ENCODE results near the gene EPB42. TPM values are rescaled to one million over a fixed set of nuclear protein-coding genes. Genes with fewer than 3 reads are reported as not detected.

Gene EPB42
- total RNA-seq, 1 experiment from 2014 or later: not detected

GRCh38 chr15:43218908-43219706, 1.7 kb downstream of the EPB42 start:
- Histone ChIP-seq H2AFZ (ENCODE audit: low read length) (no peak overlapping the region), H3K36me3 (ENCODE audit: low read depth, low read length) (no peaks in the 10 kb centered on the region), H3K27me3 (ENCODE audit: low read length) (no peaks in the 10 kb centered on the region), H3K4me3 (ENCODE audit: low read length) (no peak overlapping the region), H3K4me1 (ENCODE audit: insufficient read depth, low read length) (peaks cover 6% of the 10 kb centered on the region; the same call in 1 of the 2 replicates), H3K9ac (ENCODE audit: low read length) (no peak overlapping the region), H3K27ac (ENCODE audit: low read length) (no peak overlapping the region), H3K9me2 (replicated peaks; ENCODE audit: low read length) (no peaks in the 10 kb centered on the region), H4K20me1 (ENCODE audit: low read length) (no peaks in the 10 kb centered on the region), H3K79me2 (ENCODE audit: low read length) (no peaks in the 10 kb centered on the region), H3K9me3 (ENCODE audit: low read length) (no peaks in the 10 kb centered on the region), H3K4me2 (ENCODE audit: low read length) (no peak overlapping the region), H3F3A (ENCODE audit: low read length, unreplicated experiment) (no peaks in the 10 kb centered on the region)
- intact Hi-C loops (cut with micrococcal nuclease): no loop called here
- ATAC-seq (no peak), DNase-seq (peak; percentile 13)
- TF ChIP-seq EZH2phosphoT487 (IDR thresholded peaks at IDR 0.05; ENCODE audit: borderline replicate concordance, low read length): no peak
- TF ChIP-seq, protein P1, sequence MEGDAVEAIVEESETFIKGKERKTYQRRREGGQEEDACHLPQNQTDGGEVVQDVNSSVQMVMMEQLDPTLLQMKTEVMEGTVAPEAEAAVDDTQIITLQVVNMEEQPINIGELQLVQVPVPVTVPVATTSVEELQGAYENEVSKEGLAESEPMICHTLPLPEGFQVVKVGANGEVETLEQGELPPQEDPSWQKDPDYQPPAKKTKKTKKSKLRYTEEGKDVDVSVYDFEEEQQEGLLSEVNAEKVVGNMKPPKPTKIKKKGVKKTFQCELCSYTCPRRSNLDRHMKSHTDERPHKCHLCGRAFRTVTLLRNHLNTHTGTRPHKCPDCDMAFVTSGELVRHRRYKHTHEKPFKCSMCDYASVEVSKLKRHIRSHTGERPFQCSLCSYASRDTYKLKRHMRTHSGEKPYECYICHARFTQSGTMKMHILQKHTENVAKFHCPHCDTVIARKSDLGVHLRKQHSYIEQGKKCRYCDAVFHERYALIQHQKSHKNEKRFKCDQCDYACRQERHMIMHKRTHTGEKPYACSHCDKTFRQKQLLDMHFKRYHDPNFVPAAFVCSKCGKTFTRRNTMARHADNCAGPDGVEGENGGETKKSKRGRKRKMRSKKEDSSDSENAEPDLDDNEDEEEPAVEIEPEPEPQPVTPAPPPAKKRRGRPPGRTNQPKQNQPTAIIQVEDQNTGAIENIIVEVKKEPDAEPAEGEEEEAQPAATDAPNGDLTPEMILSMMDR (conservative IDR thresholded peaks at IDR 0.05; ENCODE audit: low read depth, low read length): peak; percentile 41; the same call in 1 of the 2 replicates
- no peak for TF ChIP-seq EZH2 (IDR thresholded peaks at IDR 0.05; ENCODE audit: low read length, unreplicated experiment)
- BruUV-seq (replicated peaks): no TSS peak
- POLR2A ChIA-PET (ENCODE audit: unreplicated experiment): interaction anchor here (0.5 kb wide), 1 partner anchor 1205 kb away, joined by 4 read pairs; no protein-coding TSS in a partner anchor
- CTCF ChIA-PET: interaction anchor here (1.0 kb wide), 1 partner anchor 15 kb away, joined by 5 read pairs; no protein-coding TSS in a partner anchor

- H3K79me2 ChIP-seq (ENCODE audit: low read length): no peaks in the 10 kb centered on the region
- intact Hi-C loops (cut with micrococcal nuclease): no loop called here
- H3F3A ChIP-seq (ENCODE audit: low read length, unreplicated experiment): no peaks in the 10 kb centered on the region
- CTCF ChIA-PET: interaction anchor here (0.6 to 1.0 kb wide), 2 partner anchors 160 to 510 kb away, joined by 3 read pairs; no protein-coding TSS in a partner anchor
- no peaks in the 10 kb centered on the region for H3K36me3 ChIP-seq (ENCODE audit: low read depth, low read length)
- ATAC-seq (peak; percentile 94), DNase-seq (peak; percentile 83)
- no TSS peak for BruUV-seq (replicated peaks)
- H3K9ac ChIP-seq (ENCODE audit: low read length): no peak overlapping the region
- 0 out of 2 replicates have a peak overlapping the region, but pooled peaks have one; percentile 17 for H2AFZ ChIP-seq (ENCODE audit: low read length)
- no peaks in the 10 kb centered on the region for H3K9me2 ChIP-seq (replicated peaks; ENCODE audit: low read length)
- H3K4me3 ChIP-seq (ENCODE audit: low read length): no peak overlapping the region
- TF ChIP-seq EZH2phosphoT487 (IDR thresholded peaks at IDR 0.05; ENCODE audit: borderline replicate concordance, low read length) (no peak), EZH2 (IDR thresholded peaks at IDR 0.05; ENCODE audit: low read length, unreplicated experiment) (no peak)
- TF ChIP-seq, protein P1 (conservative IDR thresholded peaks at IDR 0.05; ENCODE audit: low read depth, low read length): no peak
- H3K4me1 ChIP-seq (ENCODE audit: insufficient read depth, low read length): peaks cover 6% of the 10 kb centered on the region; the same call in 1 of the 2 replicates
- H3K27ac ChIP-seq (ENCODE audit: low read length): no peak overlapping the region
- H3K27me3 ChIP-seq (ENCODE audit: low read length): no peaks in the 10 kb centered on the region
- H3K9me3 ChIP-seq (ENCODE audit: low read length): no peaks in the 10 kb centered on the region
- POLR2A ChIA-PET (ENCODE audit: unreplicated experiment): no interaction called here
- H3K4me2 ChIP-seq (ENCODE audit: low read length): no peak overlapping the region
- no peaks in the 10 kb centered on the region for H4K20me1 ChIP-seq (ENCODE audit: low read length)
Observed at GRCh38 chr15:43215961-43216360, 4.9 kb downstream of the EPB42 start.

Measured in PC-3 (cell line).